HFFc6 (cell line): ENCODE results near the gene NSMCE1. TPM values are rescaled to one million over a fixed set of nuclear protein-coding genes. Genes with fewer than 3 reads are reported as not detected.

Experiments
- DNase-seq: peaks from one replicate; pipeline ENCODE4 v3.0.0-alpha.2; 2018
- H3K27ac Mint-ChIP-seq: 2 replicates; pipeline ENCODE4 v1.8.0; 2020; ENCODE audit warnings: mild to moderate bottlenecking, mixed read lengths
- H3K27me3 Mint-ChIP-seq: 2 replicates; pipeline ENCODE4 v1.8.0; 2021; ENCODE audit warnings: mild to moderate bottlenecking, moderate library complexity, mixed read lengths; ENCODE audit not compliant: insufficient read depth
- H3K36me3 Mint-ChIP-seq: 2 replicates; pipeline ENCODE4 v1.8.0; 2021; ENCODE audit warnings: low read depth, mixed read lengths
- H3K4me1 Mint-ChIP-seq: 2 replicates; pipeline ENCODE4 v1.8.0; 2020; ENCODE audit warnings: low read depth, mixed read lengths
- H3K4me3 Mint-ChIP-seq: 2 replicates; pipeline ENCODE4 v1.8.0; 2020; ENCODE audit warnings: mild to moderate bottlenecking, moderate library complexity, mixed read lengths
- H3K9me3 Mint-ChIP-seq: 2 replicates; pipeline ENCODE4 v1.8.0; 2020; ENCODE audit warnings: mild to moderate bottlenecking, mixed read lengths
- CTCF ChIP-seq: fragments of 200-600 bp; sonication (generic); IDR thresholded peaks from 2 replicates; pipeline ENCODE4 v1.5.0; 2021; ENCODE audit warnings: antibody characterized with exemption, mild to moderate bottlenecking
- total RNA-seq, 6 experiments: library from RNA; stranded (reverse); fragmentation: NEBNext Ultra II Directional; extraction: Animal tissue kit (Norgen Biotek cat#: 25700); gene quantifications; 2 replicates in 1 of 6; 3 replicates in 5 of 6; pipeline ENCODE4 v1.2.3, GENCODE V29; 2021

The NSMCE1 gene
- total RNA-seq, 6 experiments from 2014 or later: 63.6 to 71.3 (median 66.5) TPM

GRCh38 chr16:27287887-27288286 lies 19.3 kb upstream of the NSMCE1 start:
- peaks cover 2% of the 10 kb centered on the region for H3K27me3 Mint-ChIP-seq
- TF ChIP-seq CTCF: no peak
- H3K9me3 Mint-ChIP-seq: peaks cover 23% of the 10 kb centered on the region
- peaks cover 23% of the 10 kb centered on the region for H3K36me3 Mint-ChIP-seq
- H3K4me3 Mint-ChIP-seq: no peak overlapping the region
- peaks cover 55% of the 10 kb centered on the region for H3K4me1 Mint-ChIP-seq
- DNase-seq: no peak
- H3K27ac Mint-ChIP-seq: no peak overlapping the region

- peaks cover 23% of the 10 kb centered on the region for H3K9me3 Mint-ChIP-seq
- no peak for DNase-seq
- peaks cover 2% of the 10 kb centered on the region; the same call in 1 of the 2 replicates for H3K27me3 Mint-ChIP-seq
- no peak for TF ChIP-seq CTCF
- H3K36me3 Mint-ChIP-seq: peaks cover 23% of the 10 kb centered on the region
- H3K4me1 Mint-ChIP-seq: peaks cover 55% of the 10 kb centered on the region
- peak overlapping the region; percentile 92 for H3K27ac Mint-ChIP-seq
- H3K4me3 Mint-ChIP-seq: no peak overlapping the region
Observed at GRCh38 chr16:27287051-27287811, 18.7 kb upstream of the NSMCE1 start.

- peak; percentile 88 for DNase-seq
- Mint-ChIP-seq H3K27ac (peak overlapping the region; percentile 92), H3K36me3 (peaks cover 23% of the 10 kb centered on the region), H3K4me1 (peaks cover 55% of the 10 kb centered on the region), H3K4me3 (no peak overlapping the region; the same call in 1 of the 2 replicates), H3K9me3 (peaks cover 23% of the 10 kb centered on the region), H3K27me3 (peaks cover 2% of the 10 kb centered on the region; the same call in 1 of the 2 replicates)
- TF ChIP-seq CTCF: no peak
Observed at GRCh38 chr16:27286451-27286850, 17.9 kb upstream of the NSMCE1 start.

- no peak for DNase-seq
- Mint-ChIP-seq H3K9me3 (peaks cover 23% of the 10 kb centered on the region), H3K4me3 (no peak overlapping the region), H3K4me1 (peaks cover 55% of the 10 kb centered on the region), H3K27me3 (peaks cover 2% of the 10 kb centered on the region; the same call in 1 of the 2 replicates), H3K36me3 (peaks cover 23% of the 10 kb centered on the region), H3K27ac (peak overlapping the region; percentile 92)
- no peak for TF ChIP-seq CTCF
Observed at GRCh38 chr16:27285676-27286196, 17.2 kb upstream of the NSMCE1 start.

- Mint-ChIP-seq H3K4me1 (peaks cover 50% of the 10 kb centered on the region), H3K4me3 (no peak overlapping the region), H3K27ac (no peak overlapping the region), H3K9me3 (peaks cover 23% of the 10 kb centered on the region), H3K36me3 (peaks cover 23% of the 10 kb centered on the region), H3K27me3 (peaks cover under 1% of the 10 kb centered on the region; the same call in 1 of the 2 replicates)
- no peak for DNase-seq
- no peak for TF ChIP-seq CTCF
Observed at GRCh38 chr16:27284865-27285675, 16.5 kb upstream of the NSMCE1 start.
